Measurements from ENCODE around the gene KCNA5.

The KCNA5 gene

DNA sequence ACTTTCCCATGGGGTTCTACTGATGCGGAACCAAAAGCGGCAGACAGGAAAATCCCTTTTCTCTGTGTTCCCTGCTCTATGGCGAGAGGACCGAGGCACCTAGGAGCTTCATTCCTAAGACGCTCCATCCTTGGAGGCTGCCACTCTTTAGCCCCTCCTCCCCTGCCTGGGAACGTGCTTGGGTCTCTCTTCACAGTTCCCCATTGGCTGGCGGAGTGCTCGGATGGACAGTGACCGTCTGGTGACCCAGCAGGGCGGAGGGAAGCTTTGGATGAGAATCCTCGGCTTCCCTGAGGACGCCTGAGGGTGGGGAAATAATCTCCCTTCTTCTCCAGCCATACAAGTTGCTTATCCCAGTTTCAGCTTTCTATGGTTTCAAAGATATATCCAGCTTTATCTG is 37.3 kb downstream of the KCNA5 start:
- DNase-seq (ENCODE audit: insufficient read length, low spot score) (no peak), FAIRE-seq (no peak)
- TF ChIP-seq, protein P1, sequence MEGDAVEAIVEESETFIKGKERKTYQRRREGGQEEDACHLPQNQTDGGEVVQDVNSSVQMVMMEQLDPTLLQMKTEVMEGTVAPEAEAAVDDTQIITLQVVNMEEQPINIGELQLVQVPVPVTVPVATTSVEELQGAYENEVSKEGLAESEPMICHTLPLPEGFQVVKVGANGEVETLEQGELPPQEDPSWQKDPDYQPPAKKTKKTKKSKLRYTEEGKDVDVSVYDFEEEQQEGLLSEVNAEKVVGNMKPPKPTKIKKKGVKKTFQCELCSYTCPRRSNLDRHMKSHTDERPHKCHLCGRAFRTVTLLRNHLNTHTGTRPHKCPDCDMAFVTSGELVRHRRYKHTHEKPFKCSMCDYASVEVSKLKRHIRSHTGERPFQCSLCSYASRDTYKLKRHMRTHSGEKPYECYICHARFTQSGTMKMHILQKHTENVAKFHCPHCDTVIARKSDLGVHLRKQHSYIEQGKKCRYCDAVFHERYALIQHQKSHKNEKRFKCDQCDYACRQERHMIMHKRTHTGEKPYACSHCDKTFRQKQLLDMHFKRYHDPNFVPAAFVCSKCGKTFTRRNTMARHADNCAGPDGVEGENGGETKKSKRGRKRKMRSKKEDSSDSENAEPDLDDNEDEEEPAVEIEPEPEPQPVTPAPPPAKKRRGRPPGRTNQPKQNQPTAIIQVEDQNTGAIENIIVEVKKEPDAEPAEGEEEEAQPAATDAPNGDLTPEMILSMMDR (IDR thresholded peaks at IDR 0.05; ENCODE audit: insufficient read depth, missing control alignments), result no peak

DNA sequence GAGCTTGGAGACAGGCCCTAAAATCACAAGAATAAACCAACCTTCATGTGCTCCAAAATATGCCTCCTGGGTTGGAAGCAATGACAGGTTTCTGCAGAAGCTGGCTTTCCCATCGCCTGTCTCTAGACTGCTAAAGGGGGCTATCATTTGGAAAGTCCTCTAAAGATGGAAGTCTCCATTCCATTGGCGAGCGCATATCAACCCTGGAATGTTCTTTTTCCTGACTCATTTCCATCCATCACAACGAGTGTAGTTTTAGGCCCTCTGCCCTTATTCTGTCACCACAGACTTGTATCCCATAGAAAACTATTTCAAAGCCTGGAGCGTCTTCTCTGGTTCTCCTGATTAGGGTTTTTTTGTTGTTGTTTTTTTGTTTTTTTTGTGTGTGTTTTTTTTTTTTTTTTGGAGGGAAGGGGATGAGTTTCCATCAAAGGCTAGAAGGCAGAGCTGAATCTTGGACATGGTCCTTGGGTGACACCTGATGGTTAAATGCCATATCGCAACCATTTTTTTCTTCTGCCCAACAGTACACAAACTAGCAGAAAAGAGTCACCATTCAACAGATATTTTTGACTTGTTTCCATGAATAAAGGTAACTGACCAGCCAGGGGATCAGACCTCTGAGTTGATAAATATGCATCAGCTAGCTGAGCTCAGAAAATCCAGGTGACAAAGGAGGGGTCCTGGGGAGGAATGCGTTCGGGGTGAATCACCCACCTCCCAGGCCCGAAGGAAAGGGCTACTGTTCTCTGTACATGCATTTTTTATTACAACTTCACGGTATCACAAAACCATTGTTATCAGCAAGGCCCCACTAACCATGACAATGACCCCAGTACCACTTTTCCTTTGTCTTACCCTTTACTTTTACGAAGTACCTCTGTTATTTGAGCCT is 40.5 kb downstream of the KCNA5 start:
- FAIRE-seq (peak; percentile 82), DNase-seq (ENCODE audit: insufficient read length, low spot score) (peak; percentile 47)
- TF ChIP-seq, protein P1 (IDR thresholded peaks at IDR 0.05; ENCODE audit: insufficient read depth, missing control alignments), result peak; percentile 68

GRCh38 chr12:5085896-5086295 is 42.2 kb downstream of the KCNA5 start:
- no peak for FAIRE-seq
- TF ChIP-seq, protein P1 (IDR thresholded peaks at IDR 0.05; ENCODE audit: insufficient read depth, missing control alignments), result no peak
- no peak for DNase-seq (ENCODE audit: insufficient read length, low spot score)

- FAIRE-seq (no peak), DNase-seq (ENCODE audit: insufficient read length, low spot score) (no peak)
- TF ChIP-seq, protein P1 (IDR thresholded peaks at IDR 0.05; ENCODE audit: insufficient read depth, missing control alignments), result no peak
Observed at GRCh38 chr12:5087831-5088554, 44.3 kb downstream of the KCNA5 start.

DNA sequence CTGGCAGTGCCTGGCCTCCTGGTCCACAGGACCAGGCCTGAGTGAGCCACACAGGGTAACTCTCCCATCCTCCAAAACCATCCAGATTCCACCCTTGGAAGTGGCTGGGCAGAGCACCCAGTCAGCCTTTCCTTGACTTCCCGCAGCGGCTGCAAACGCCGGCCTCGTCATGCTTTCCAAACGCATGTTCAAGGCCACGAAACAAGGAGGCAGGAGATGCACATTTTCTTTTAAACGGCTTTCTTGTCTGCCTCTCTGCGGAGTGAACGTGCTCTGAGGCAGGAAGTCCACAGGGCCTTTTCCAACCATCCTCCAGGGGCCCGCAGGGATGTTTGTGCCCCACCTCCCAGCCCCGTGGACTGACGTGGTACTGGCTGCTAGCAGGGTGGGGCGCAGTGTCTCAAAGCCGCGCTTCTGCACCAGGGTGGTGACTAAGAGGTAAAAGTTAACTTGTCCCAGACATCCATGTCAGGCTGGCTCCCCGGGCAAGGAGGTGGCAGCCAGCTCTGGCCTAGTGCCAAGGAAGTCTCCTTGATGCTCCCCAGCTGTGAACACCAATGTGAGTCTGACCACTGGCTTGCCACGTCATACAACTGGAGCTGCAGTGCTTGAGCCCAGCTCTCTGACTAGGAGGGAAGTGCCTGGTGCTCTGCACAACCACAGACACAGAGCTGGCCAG is 45.0 kb downstream of the KCNA5 start:
- DNase-seq (ENCODE audit: insufficient read length, low spot score), result no peak
- TF ChIP-seq, protein P1 (IDR thresholded peaks at IDR 0.05; ENCODE audit: insufficient read depth, missing control alignments), result no peak
- FAIRE-seq, result no peak

DNA sequence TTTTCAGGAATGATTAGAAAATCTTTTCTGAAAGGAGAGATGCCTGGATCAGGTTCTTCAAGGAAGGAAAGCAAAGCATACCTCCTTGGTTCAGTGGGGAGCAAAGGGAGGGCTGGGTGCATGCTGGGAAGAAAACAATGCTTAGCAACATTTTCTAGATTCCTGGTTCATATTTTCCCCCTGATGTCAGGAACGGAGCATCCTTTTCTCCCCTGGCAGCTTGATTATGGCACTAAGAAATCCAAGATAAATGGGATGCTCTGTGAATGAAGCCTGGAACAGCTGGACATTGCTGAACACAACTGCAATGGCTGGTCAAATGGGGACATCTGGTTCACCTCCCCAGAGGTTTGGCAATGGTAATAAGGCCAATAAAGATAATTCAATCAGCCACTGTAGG is 50.9 kb downstream of the KCNA5 start:
- DNase-seq (ENCODE audit: insufficient read length, low spot score), result no peak
- TF ChIP-seq, protein P1 (IDR thresholded peaks at IDR 0.05; ENCODE audit: insufficient read depth, missing control alignments), result no peak
- FAIRE-seq, result no peak
